ENCODE data around the gene FAM53A. TPM values are rescaled to one million over a fixed set of nuclear protein-coding genes. Genes with fewer than 3 reads are reported as not detected.
"Not testable (repeated sequence)": the region's sequence is repeated elsewhere in the genome, so short reads cannot be mapped to it uniquely, and the experiment has no call there.

Gene FAM53A
- total RNA-seq, 1 donor from 2014 or later: 4.3 TPM

- Mint-ChIP-seq H3K36me3 (ENCODE audit: low read depth) (peaks cover 21% of the 10 kb centered on the region), H3K4me1 (peaks cover 8% of the 10 kb centered on the region), H3K9me3 (no peaks in the 10 kb centered on the region), H3K27ac (ENCODE audit: unreplicated experiment) (no peak overlapping the region), H3K27me3 (ENCODE audit: low read depth) (no peaks in the 10 kb centered on the region), H3K4me3 (no peak overlapping the region)
- DNase-seq (ENCODE audit: low read depth, low spot score): no peak
- TF ChIP-seq CTCF (conservative IDR thresholded peaks at IDR 0.05): no peak
Measured at GRCh38 chr4:1703867-1704266, 19.8 kb upstream of the FAM53A start.

- H3K4me1 Mint-ChIP-seq; H3K27me3 Mint-ChIP-seq (ENCODE audit: low read depth); H3K27ac Mint-ChIP-seq (ENCODE audit: unreplicated experiment); H3K4me3 Mint-ChIP-seq; DNase-seq (ENCODE audit: low read depth, low spot score); H3K9me3 Mint-ChIP-seq: not testable (repeated sequence)
- peaks cover 14% of the 10 kb centered on the region for H3K36me3 Mint-ChIP-seq (ENCODE audit: low read depth)
Measured at GRCh38 chr4:1701671-1702070, 17.6 kb upstream of the FAM53A start.

- peaks cover 10% of the 10 kb centered on the region for H3K36me3 Mint-ChIP-seq (ENCODE audit: low read depth)
- no peak overlapping the region for H3K27ac Mint-ChIP-seq (ENCODE audit: unreplicated experiment)
- no peak overlapping the region for H3K4me3 Mint-ChIP-seq
- H3K27me3 Mint-ChIP-seq (ENCODE audit: low read depth): no peaks in the 10 kb centered on the region
- no peaks in the 10 kb centered on the region for H3K4me1 Mint-ChIP-seq
- DNase-seq (ENCODE audit: low read depth, low spot score): no peak
- TF ChIP-seq CTCF (conservative IDR thresholded peaks at IDR 0.05): no peak
- H3K9me3 Mint-ChIP-seq: no peaks in the 10 kb centered on the region
Measured at GRCh38 chr4:1695913-1696312, 11.8 kb upstream of the FAM53A start.

GRCh38 chr4:1693131-1693896 is 9.2 kb upstream of the FAM53A start:
- H3K27me3 Mint-ChIP-seq (ENCODE audit: low read depth): no peaks in the 10 kb centered on the region
- peak; percentile 67 for DNase-seq (ENCODE audit: low read depth, low spot score)
- no peak overlapping the region for H3K27ac Mint-ChIP-seq (ENCODE audit: unreplicated experiment)
- TF ChIP-seq CTCF (conservative IDR thresholded peaks at IDR 0.05): peak; percentile 97
- H3K36me3 Mint-ChIP-seq (ENCODE audit: low read depth): peaks cover 15% of the 10 kb centered on the region
- no peaks in the 10 kb centered on the region for H3K4me1 Mint-ChIP-seq
- H3K4me3 Mint-ChIP-seq: no peak overlapping the region
- no peaks in the 10 kb centered on the region for H3K9me3 Mint-ChIP-seq

- Mint-ChIP-seq H3K27me3 (ENCODE audit: low read depth) (no peaks in the 10 kb centered on the region), H3K36me3 (ENCODE audit: low read depth) (peaks cover 15% of the 10 kb centered on the region), H3K27ac (ENCODE audit: unreplicated experiment) (no peak overlapping the region), H3K4me1 (peaks cover 2% of the 10 kb centered on the region), H3K9me3 (no peaks in the 10 kb centered on the region), H3K4me3 (no peak overlapping the region)
- no peak for DNase-seq (ENCODE audit: low read depth, low spot score)
- TF ChIP-seq CTCF (conservative IDR thresholded peaks at IDR 0.05): no peak
Measured at GRCh38 chr4:1691737-1692373, 7.7 kb upstream of the FAM53A start.

- DNase-seq (ENCODE audit: low read depth, low spot score): no peak
- no peak overlapping the region for H3K4me3 Mint-ChIP-seq
- H3K9me3 Mint-ChIP-seq: no peaks in the 10 kb centered on the region
- no peaks in the 10 kb centered on the region for H3K27me3 Mint-ChIP-seq (ENCODE audit: low read depth)
- no peak for TF ChIP-seq CTCF (conservative IDR thresholded peaks at IDR 0.05)
- peaks cover 12% of the 10 kb centered on the region for H3K36me3 Mint-ChIP-seq (ENCODE audit: low read depth)
- H3K27ac Mint-ChIP-seq (ENCODE audit: unreplicated experiment): no peak overlapping the region
- peaks cover 4% of the 10 kb centered on the region for H3K4me1 Mint-ChIP-seq
Measured at GRCh38 chr4:1690698-1691097, 6.6 kb upstream of the FAM53A start.

Measured in neural crest cell (in vitro differentiated cells).